ENCODE results near the gene BAZ1B.
"Not testable (repeated sequence)": the region's sequence is repeated elsewhere in the genome, so short reads cannot be mapped to it uniquely, and the experiment has no call there.

Gene BAZ1B, protein sequence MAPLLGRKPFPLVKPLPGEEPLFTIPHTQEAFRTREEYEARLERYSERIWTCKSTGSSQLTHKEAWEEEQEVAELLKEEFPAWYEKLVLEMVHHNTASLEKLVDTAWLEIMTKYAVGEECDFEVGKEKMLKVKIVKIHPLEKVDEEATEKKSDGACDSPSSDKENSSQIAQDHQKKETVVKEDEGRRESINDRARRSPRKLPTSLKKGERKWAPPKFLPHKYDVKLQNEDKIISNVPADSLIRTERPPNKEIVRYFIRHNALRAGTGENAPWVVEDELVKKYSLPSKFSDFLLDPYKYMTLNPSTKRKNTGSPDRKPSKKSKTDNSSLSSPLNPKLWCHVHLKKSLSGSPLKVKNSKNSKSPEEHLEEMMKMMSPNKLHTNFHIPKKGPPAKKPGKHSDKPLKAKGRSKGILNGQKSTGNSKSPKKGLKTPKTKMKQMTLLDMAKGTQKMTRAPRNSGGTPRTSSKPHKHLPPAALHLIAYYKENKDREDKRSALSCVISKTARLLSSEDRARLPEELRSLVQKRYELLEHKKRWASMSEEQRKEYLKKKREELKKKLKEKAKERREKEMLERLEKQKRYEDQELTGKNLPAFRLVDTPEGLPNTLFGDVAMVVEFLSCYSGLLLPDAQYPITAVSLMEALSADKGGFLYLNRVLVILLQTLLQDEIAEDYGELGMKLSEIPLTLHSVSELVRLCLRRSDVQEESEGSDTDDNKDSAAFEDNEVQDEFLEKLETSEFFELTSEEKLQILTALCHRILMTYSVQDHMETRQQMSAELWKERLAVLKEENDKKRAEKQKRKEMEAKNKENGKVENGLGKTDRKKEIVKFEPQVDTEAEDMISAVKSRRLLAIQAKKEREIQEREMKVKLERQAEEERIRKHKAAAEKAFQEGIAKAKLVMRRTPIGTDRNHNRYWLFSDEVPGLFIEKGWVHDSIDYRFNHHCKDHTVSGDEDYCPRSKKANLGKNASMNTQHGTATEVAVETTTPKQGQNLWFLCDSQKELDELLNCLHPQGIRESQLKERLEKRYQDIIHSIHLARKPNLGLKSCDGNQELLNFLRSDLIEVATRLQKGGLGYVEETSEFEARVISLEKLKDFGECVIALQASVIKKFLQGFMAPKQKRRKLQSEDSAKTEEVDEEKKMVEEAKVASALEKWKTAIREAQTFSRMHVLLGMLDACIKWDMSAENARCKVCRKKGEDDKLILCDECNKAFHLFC (N-terminal part only)

GRCh38 chr7:73522105-73522872 lies at the start of gene BAZ1B:
Gene BAZ1B (minus strand): TSS chr7:73522293. CDS start chr7:73521933, 360 bp downstream.
- DNase-seq: peak; percentile 77 to 91

GRCh38 chr7:73570977-73571376 lies 48.9 kb upstream of the BAZ1B start:
- DNase-seq: no peak

- no peak for DNase-seq
Measured at GRCh38 chr7:73570521-73570920, 48.4 kb upstream of the BAZ1B start.

- no peak for DNase-seq
Measured at GRCh38 chr7:73569042-73569608, 47.0 kb upstream of the BAZ1B start.

DNA sequence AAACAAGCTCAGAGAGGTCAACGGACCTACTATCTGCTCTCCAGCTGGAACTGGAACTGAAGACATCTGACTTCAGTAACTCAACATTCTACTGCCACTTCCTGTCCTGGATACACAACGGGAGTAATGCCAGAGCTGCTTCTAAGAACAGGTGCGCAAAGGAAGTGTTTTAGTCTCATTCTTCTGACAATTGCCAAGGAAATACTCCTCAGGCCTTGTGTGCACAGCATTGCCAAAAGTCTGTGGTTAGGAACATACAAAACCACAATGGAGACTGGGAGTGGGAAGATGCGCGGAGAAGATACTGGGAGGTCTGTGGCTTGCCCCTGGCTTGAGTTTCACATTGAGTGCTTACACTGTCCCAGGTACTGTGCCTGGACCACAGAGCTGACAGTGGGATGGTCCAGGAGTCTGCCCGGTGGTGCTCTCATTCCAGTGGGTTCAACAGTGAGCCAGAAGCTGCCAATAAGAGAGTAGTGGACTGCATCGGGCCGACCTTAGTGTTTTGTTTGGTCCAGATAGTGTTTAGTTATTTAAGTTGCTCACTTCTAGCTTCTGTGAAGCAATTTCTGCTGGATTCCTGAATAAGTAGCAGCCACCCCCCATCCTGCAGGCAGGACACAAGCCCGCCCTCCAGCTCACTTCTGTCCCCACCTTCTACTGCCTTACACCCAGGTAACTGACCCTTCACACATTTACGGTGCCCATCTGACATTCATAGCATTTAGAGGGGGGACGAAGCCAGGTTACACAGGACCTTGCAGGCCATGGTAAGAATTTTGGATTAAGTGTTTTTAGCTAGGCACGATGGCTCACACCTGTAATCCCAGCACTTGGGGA lies 46.0 kb upstream of the BAZ1B start:
- no peak for DNase-seq

- no peak for DNase-seq
Measured at GRCh38 chr7:73567140-73567539, 45.0 kb upstream of the BAZ1B start.

- not testable (repeated sequence) for DNase-seq
Measured at GRCh38 chr7:73566431-73566830, 44.3 kb upstream of the BAZ1B start.

DNA sequence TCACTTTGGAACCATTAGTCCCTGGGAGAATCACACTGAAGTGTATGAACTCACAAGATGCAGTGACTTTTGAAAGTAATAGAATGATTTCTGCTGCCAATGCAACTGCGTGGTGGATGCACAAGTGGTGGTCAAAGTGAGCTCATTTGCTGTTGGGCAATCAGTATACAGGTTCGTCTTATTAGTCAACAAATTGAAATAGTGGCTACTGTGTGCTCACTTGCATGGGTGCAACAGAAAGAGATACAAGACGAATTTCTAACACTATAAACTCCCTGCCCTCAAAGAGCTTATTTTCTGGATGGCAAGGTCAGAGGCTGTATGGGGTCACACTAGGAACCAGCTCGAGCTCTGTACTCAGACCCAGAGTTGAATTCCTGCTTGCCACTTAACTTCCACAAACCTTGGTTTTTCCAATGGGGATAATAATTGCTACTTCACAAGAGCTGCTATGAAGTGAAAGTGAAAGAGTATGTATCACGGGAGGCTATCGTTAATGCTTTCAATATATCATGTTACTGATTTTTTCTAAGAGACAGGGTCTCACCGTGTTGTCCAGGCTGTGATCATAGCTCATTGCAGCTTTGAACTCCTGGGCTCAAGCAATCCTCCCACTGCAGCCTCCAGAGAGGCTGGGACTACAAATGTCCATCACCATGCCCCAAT lies 43.7 kb upstream of the BAZ1B start:
- DNase-seq: no peak

GRCh38 chr7:73560109-73560835 lies 38.2 kb upstream of the BAZ1B start:
- peak in 1 of 2 experiments; percentile 13 for DNase-seq

- peak in 1 of 2 experiments; percentile 58 for DNase-seq
Measured at GRCh38 chr7:73557397-73558257, 35.5 kb upstream of the BAZ1B start, which contains the start of gene BCL7B. Gene BCL7B (minus strand): TSS chr7:73557690. CDS start chr7:73557578, 112 bp downstream.

DNA sequence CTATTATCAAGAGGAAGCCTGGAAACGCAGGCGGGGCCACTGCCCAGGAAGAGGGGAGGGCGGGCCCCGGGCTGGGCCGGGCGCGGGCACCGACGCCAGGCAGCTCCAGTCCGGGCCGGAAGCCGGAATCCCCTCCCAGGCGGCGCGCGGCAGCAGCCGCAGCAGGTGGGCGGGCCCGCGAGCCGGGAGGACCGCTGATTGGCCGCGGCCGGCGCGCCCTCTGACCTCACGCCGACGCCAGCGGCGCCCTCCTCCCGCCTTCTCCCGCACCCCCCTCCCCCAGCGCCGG lies 35.0 kb upstream of the BAZ1B start:
- peak; percentile 11 to 77 for DNase-seq

DNA sequence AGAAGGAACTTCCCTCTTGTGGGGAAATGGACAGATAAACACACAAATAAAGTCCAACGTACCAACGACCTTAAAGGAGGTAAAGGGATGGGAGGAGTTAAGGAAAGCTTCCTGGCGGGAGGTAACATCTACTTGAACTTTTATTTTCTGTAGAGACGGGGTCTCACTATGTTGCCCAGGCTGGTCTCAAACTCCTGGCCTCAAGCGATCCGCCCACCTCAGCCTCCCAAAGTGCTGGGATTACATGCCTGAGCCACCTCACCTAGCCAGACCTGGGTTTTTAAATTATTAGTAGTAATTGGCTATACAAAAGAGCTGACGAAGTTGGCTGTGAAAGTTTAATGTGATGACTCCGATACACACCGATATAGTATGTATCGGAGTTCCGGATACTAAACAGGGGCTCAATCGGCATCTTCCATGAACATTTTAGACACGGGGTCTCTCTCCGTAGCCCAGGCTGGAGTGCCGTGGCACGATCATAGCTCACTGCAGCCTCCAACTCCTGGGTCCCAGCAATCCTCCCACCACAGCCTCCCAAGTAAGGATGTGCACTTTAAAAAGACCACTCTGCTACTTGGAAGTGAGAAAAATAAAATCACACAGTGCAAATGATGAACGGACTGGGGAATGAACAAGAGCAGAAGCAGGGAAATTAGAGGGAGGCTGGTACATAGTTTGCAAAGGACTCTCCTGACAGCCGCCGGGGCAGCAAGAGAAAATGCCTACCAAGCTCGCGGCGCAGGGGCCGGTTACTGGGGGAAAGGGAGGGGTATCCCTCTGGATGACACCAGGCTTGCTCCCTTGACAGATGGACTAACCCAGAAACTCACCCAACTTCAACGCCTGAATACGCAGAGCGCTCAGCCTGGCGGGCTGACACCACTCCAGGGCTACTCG lies 34.4 kb upstream of the BAZ1B start:
- no peak for DNase-seq

DNA sequence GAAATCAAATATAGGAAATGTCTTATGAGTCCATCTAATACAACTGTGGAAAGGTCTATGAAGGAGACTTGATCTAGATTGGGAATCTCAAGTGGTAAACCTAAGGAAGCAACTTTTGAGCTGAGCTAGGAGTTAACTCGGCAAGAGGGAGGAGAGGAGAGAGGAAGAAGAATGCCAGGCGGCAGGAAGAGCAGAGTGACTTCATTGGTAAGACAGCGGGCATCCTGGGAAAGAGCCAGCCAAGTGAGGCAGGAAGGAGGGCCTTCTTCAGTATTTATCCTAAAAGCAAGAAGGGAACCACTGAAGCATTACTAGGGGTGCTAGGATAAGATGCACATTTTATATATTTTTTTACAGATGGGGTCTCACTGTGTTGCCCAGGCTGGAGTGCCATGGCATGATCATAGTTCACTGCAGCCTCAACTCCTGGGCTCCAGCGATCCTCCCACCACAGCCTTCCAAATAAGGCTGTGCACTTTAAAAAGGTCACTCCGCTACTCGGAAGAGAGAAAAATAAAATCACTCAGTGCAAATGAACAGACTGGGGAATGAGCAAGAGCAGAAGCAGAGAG lies 33.4 kb upstream of the BAZ1B start:
- DNase-seq: no peak

- DNase-seq: not testable (repeated sequence)
Measured at GRCh38 chr7:73550093-73550492, 28.0 kb upstream of the BAZ1B start.

DNA sequence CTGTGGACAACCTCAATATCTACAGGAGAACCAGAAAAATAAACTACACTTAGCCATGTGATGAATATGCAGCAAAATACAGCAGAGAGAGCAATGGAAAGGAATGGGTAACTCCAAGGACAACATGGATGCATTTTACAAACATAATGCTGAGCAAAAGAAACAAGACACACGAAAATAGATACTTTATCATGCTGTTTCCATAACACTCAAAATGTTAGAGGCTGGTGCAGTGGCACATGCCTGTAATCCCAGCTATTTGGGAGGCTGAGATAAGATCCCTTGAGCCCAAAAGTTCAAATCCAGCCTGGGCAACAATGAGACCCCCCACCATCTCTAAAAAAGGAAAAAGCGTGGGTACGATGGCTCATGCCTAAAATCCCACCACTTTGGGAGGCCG lies 27.1 kb upstream of the BAZ1B start:
- DNase-seq: no peak

GRCh38 chr7:73547841-73548240 lies 25.7 kb upstream of the BAZ1B start:
- DNase-seq: no peak

GRCh38 chr7:73544678-73545077 lies 22.6 kb upstream of the BAZ1B start:
- no peak for DNase-seq
